Calu3 (cell line): ENCODE results near the gene PARVG. TPM values are rescaled to one million over a fixed set of nuclear protein-coding genes. Genes with fewer than 3 reads are reported as not detected.

Experiments
- BruUV-seq: library from RNA; stranded (reverse); fragments of 400-500 nt; replicated peaks from 2 replicates; lab custom pipeline; 2021; lab: Mats Ljungman, UMichigan
- CTCF ChIA-PET: fragments of 300-600 bp; sonication (Branson Sonifier 250); formaldehyde crosslinking; loops from one replicate; lab custom pipeline; 2022; ENCODE audit warnings: antibody characterized with exemption; lab: Charles Lee
- DNase-seq: peaks from one replicate; pipeline ENCODE4 v3.0.0; 2022
- H3K27ac Mint-ChIP-seq: one replicate; pipeline ENCODE4 v1.8.0; 2022; ENCODE audit warnings: mixed read lengths; ENCODE audit not compliant: unreplicated experiment
- H3K27me3 Mint-ChIP-seq: one replicate; pipeline ENCODE4 v1.8.0; 2022; ENCODE audit warnings: mixed read lengths; ENCODE audit not compliant: unreplicated experiment
- H3K36me3 Mint-ChIP-seq: one replicate; pipeline ENCODE4 v1.8.0; 2022; ENCODE audit warnings: mild to moderate bottlenecking, moderate library complexity, mixed read lengths; ENCODE audit not compliant: insufficient read depth, unreplicated experiment
- H3K4me1 Mint-ChIP-seq: one replicate; pipeline ENCODE4 v1.8.0; 2022; ENCODE audit warnings: mild to moderate bottlenecking, low read depth, mixed read lengths; ENCODE audit not compliant: unreplicated experiment
- H3K4me3 Mint-ChIP-seq: one replicate; pipeline ENCODE4 v1.8.0; 2022; ENCODE audit warnings: mild to moderate bottlenecking, low read depth, moderate library complexity, mixed read lengths; ENCODE audit not compliant: unreplicated experiment
- H3K9me3 Mint-ChIP-seq: one replicate; pipeline ENCODE4 v1.8.0; 2022; ENCODE audit warnings: low read depth, mixed read lengths; ENCODE audit not compliant: unreplicated experiment
- intact Hi-C: fragments of 100-400 bp; cut with micrococcal nuclease; formaldehyde crosslinking; loops from one replicate; pipeline ENCODE4 v1.10.0; 2022; ENCODE audit not compliant: unreplicated experiment
- total RNA-seq: library from RNA; stranded (reverse); gene quantifications from 2 replicates; pipeline ENCODE4 v1.2.3, GENCODE V29; 2022
- TF ChIP-seq, protein P1 (sequence below): fragments of 200-600 bp; IDR thresholded peaks from one replicate; pipeline ENCODE4 v1.8.0; 2022; ENCODE audit warnings: antibody characterized with exemption; ENCODE audit not compliant: unreplicated experiment

PARVG gene
- total RNA-seq, 1 experiment from 2014 or later, result not detected

- no TSS peak for BruUV-seq
- CTCF ChIA-PET, result interaction anchor here (1.0 to 1.2 kb wide), 2 partner anchors 40 to 56 kb away, joined by 3 read pairs; partner anchors contain the start of gene PARVG
- no peaks in the 10 kb centered on the region for H3K36me3 Mint-ChIP-seq
- intact Hi-C loops, result no loop called here
- H3K4me3 Mint-ChIP-seq, result no peak overlapping the region
- TF ChIP-seq, protein P1, sequence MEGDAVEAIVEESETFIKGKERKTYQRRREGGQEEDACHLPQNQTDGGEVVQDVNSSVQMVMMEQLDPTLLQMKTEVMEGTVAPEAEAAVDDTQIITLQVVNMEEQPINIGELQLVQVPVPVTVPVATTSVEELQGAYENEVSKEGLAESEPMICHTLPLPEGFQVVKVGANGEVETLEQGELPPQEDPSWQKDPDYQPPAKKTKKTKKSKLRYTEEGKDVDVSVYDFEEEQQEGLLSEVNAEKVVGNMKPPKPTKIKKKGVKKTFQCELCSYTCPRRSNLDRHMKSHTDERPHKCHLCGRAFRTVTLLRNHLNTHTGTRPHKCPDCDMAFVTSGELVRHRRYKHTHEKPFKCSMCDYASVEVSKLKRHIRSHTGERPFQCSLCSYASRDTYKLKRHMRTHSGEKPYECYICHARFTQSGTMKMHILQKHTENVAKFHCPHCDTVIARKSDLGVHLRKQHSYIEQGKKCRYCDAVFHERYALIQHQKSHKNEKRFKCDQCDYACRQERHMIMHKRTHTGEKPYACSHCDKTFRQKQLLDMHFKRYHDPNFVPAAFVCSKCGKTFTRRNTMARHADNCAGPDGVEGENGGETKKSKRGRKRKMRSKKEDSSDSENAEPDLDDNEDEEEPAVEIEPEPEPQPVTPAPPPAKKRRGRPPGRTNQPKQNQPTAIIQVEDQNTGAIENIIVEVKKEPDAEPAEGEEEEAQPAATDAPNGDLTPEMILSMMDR, result no peak
- H3K4me1 Mint-ChIP-seq, result no peaks in the 10 kb centered on the region
- no peak overlapping the region for H3K27ac Mint-ChIP-seq
- peaks cover 82% of the 10 kb centered on the region for H3K27me3 Mint-ChIP-seq
- no peak for DNase-seq
- H3K9me3 Mint-ChIP-seq, result no peaks in the 10 kb centered on the region
Measured at GRCh38 chr22:44220727-44221680, 40.3 kb downstream of the PARVG start.

GRCh38 chr22:44221710-44222475 lies 41.2 kb downstream of the PARVG start:
- intact Hi-C loops, result no loop called here
- CTCF ChIA-PET, result interaction anchor here (1.2 kb wide), 1 partner anchor 55 kb away, joined by 3 read pairs; no protein-coding TSS in a partner anchor
- no peak for DNase-seq
- Mint-ChIP-seq H3K9me3 (no peaks in the 10 kb centered on the region), H3K36me3 (no peaks in the 10 kb centered on the region), H3K27me3 (peaks cover 82% of the 10 kb centered on the region), H3K4me1 (no peaks in the 10 kb centered on the region), H3K27ac (no peak overlapping the region), H3K4me3 (no peak overlapping the region)
- TF ChIP-seq, protein P1, result no peak
- no TSS peak for BruUV-seq

GRCh38 chr22:44224166-44224565 lies 43.4 kb downstream of the PARVG start:
- DNase-seq, result no peak
- BruUV-seq, result no TSS peak
- TF ChIP-seq, protein P1, result no peak

DNA sequence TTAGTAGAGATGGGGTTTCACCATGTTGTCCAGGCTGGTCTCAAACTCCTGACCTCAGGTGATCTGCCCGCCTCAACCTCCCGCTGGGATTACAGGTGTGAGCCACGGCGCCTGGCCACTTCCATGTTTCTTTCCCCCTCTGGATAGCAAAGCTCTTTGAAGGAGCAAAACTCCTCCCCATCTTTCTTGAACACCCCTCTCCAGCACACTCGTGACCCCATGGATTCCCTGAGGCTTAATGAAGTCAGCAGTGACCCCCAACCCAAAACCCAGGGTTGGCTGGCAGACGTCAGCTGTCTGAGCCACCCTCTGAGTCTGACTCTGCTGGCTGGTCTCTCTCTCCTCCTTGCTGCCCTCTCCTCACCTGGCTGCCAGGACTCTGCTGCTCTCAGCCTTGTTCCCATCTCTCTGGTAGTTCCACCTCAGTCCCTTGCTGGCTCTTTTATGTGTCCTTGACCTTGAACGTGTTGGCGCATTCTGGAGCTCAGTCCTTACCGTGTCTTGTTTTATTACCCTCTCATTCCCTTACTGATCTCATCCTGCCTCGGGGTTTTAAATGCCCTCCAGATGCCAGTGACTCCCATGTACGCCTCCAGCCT lies 44.5 kb downstream of the PARVG start:
- BruUV-seq, result no TSS peak
- Mint-ChIP-seq H3K27me3 (peaks cover 65% of the 10 kb centered on the region), H3K9me3 (no peaks in the 10 kb centered on the region), H3K36me3 (no peaks in the 10 kb centered on the region), H3K4me3 (no peak overlapping the region), H3K27ac (no peak overlapping the region), H3K4me1 (no peaks in the 10 kb centered on the region)
- intact Hi-C loops, result no loop called here
- TF ChIP-seq, protein P1, result no peak
- no peak for DNase-seq
- CTCF ChIA-PET, result no interaction called here

More at GRCh38 chr22:44224166-44224565, 43.4 kb downstream of the PARVG start:
- intact Hi-C loops, result no loop called here
- no peak overlapping the region for H3K4me3 Mint-ChIP-seq
- CTCF ChIA-PET, result no interaction called here
- H3K4me1 Mint-ChIP-seq, result no peaks in the 10 kb centered on the region
- peaks cover 75% of the 10 kb centered on the region for H3K27me3 Mint-ChIP-seq
- no peaks in the 10 kb centered on the region for H3K9me3 Mint-ChIP-seq
- H3K27ac Mint-ChIP-seq, result no peak overlapping the region
- H3K36me3 Mint-ChIP-seq, result no peaks in the 10 kb centered on the region
